ENCODE data around the gene WNT8A. TPM values are rescaled to one million over a fixed set of nuclear protein-coding genes. Genes with fewer than 3 reads are reported as not detected.

The WNT8A gene
- total and polyA plus RNA-seq, 2 donors, result 0.05 to 0.09 TPM

DNA sequence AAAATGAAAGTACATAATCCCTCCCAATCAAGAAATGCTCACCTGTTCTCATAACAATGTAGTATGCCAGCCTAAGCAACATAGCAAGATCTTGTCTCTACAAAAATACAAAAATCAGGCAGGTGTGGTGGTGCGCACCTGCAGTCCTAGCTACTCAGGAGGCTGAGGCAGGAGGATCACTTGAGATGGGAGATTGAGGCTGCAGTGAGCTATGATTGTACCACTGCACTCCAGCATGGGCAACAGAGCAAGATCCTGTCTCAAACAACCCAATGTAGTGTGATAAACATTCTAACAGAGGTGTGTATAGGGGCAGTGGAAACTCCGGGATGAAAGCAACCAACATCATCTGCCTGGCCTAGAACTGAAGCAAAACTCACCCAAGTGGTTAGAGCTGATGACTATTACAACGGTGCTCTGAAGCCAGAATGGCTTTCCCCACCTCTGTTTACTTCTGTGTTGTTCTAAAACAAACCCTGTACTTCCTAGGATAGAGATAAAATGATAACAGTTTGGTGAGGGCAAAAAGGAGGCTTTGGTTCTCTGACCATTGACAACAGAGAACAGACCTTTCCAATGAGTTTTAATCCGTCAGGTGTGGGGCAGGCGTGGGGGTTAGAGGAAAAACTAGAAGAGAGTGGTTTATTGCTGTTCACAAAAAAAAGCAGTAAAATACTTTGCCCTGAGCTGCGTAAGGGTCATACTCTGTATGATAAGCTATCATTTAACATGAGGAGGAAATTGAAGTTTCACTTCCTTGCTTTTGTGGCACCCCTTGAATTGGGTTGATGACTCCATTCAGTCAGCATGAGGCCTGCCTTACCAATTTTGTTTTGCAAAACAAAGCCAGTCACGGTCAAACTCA lies 18.9 kb downstream of the WNT8A start:
- H3K4me3 ChIP-seq (ENCODE audit: low read length in 2 of 2), result no peak overlapping the region
- no peaks in the 10 kb centered on the region for H3K27me3 ChIP-seq (ENCODE audit: control insufficient read depth in 2 of 2, insufficient read depth in 1 of 2, low read length in 1 of 2)
- no peaks in the 10 kb centered on the region for H3K4me1 ChIP-seq (ENCODE audit: control insufficient read depth in 2 of 2, insufficient read depth in 2 of 2, low read length in 2 of 2)
- no peak for DNase-seq (ENCODE audit: low read depth in 6 of 9, low spot score in 9 of 9)
- H3K9me3 ChIP-seq (ENCODE audit: control insufficient read depth in 2 of 2, insufficient read depth in 1 of 2, low read length in 1 of 2), result no peaks in the 10 kb centered on the region
- 92% methylated on average over 7 of the region's 7 CpGs for WGBS
- H3K27ac ChIP-seq (ENCODE audit: low read depth in 1 of 2, low read length in 1 of 2), result no peak overlapping the region
- no peaks in the 10 kb centered on the region for H3K36me3 ChIP-seq (ENCODE audit: control insufficient read depth in 2 of 2, insufficient read depth in 2 of 2, low read length in 1 of 2)

DNA sequence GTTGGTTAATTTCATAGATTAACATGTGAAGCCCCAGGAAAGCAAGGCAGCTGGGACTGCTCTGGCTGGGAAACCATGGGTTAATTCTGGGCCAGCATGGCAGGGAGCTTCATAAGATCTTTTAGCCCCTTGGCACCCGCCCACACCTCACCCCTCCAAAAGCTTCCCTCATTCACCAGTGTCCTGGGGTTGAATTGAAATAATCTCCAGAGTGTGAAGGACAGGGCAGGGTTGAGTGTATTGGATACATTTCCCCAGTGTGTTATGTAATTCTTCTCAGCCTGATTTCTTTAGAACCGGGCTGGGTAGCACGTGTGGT lies 19.4 kb downstream of the WNT8A start:
- H3K9me3 ChIP-seq (ENCODE audit: control insufficient read depth in 2 of 2, insufficient read depth in 1 of 2, low read length in 1 of 2), result no peaks in the 10 kb centered on the region
- no peaks in the 10 kb centered on the region for H3K27me3 ChIP-seq (ENCODE audit: control insufficient read depth in 2 of 2, insufficient read depth in 1 of 2, low read length in 1 of 2)
- no peaks in the 10 kb centered on the region for H3K4me1 ChIP-seq (ENCODE audit: control insufficient read depth in 2 of 2, insufficient read depth in 2 of 2, low read length in 2 of 2)
- H3K27ac ChIP-seq (ENCODE audit: low read depth in 1 of 2, low read length in 1 of 2), result no peak overlapping the region
- no peak for DNase-seq (ENCODE audit: low read depth in 6 of 9, low spot score in 9 of 9)
- H3K4me3 ChIP-seq (ENCODE audit: low read length in 2 of 2), result no peak overlapping the region
- WGBS, result 80% methylated on average over 3 of the region's 3 CpGs
- no peaks in the 10 kb centered on the region for H3K36me3 ChIP-seq (ENCODE audit: control insufficient read depth in 2 of 2, insufficient read depth in 2 of 2, low read length in 1 of 2)

DNA sequence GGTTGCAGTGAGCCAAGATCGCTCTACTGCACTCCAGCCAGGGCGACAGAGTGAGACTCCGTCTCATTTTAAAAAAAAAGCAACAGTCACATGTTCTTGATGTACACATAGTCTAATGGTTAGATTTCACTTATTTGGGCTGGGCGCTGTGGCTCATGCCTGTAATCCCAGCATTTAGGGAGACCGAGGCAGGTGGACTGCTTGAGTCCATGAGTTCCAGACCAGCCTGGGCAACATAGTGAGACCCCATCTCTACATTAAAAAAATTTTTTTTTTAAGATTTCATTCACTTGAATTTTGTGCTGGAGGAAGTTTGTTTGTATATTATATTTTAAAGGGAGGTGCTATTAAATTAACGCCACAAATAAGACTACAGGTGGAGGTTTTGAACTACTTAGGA lies 21.9 kb downstream of the WNT8A start:
- Histone ChIP-seq H3K9me3 (ENCODE audit: control insufficient read depth in 2 of 2, insufficient read depth in 1 of 2, low read length in 1 of 2) (no peaks in the 10 kb centered on the region), H3K27ac (ENCODE audit: low read depth in 1 of 2, low read length in 1 of 2) (no peak overlapping the region), H3K4me1 (ENCODE audit: control insufficient read depth in 2 of 2, insufficient read depth in 2 of 2, low read length in 2 of 2) (no peaks in the 10 kb centered on the region), H3K36me3 (ENCODE audit: control insufficient read depth in 2 of 2, insufficient read depth in 2 of 2, low read length in 1 of 2) (no peaks in the 10 kb centered on the region), H3K4me3 (ENCODE audit: low read length in 2 of 2) (no peak overlapping the region), H3K27me3 (ENCODE audit: control insufficient read depth in 2 of 2, insufficient read depth in 1 of 2, low read length in 1 of 2) (peaks cover 0 to 3% of the 10 kb centered on the region in 2 donors)
- WGBS, result 98% methylated on average over 6 of the region's 6 CpGs
- DNase-seq (ENCODE audit: low read depth in 6 of 9, low spot score in 9 of 9), result no peak

DNA sequence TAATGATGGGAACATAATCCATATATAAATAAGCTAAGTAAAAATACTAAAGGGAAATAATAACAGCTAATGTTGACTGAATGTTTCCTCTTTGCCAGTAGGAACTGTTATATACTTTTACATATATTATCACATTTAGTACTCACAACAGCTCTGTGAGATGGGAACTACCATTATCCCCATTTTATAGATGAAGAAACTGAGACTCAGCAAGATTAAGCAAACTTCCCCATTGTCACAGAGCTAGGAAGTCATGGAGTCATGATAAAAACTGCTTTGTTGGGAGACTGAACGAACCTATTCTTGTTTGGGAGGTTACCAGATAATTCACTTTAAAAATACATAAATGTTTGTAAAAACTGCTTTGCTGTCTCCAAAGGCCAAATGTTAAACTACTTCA lies 23.4 kb downstream of the WNT8A start:
- Histone ChIP-seq H3K36me3 (ENCODE audit: control insufficient read depth in 2 of 2, insufficient read depth in 2 of 2, low read length in 1 of 2) (no peaks in the 10 kb centered on the region), H3K27me3 (ENCODE audit: control insufficient read depth in 2 of 2, insufficient read depth in 1 of 2, low read length in 1 of 2) (peaks cover 0 to 3% of the 10 kb centered on the region in 2 donors)
- WGBS, result 84% methylated on average over 1 of the region's 1 CpG

DNA sequence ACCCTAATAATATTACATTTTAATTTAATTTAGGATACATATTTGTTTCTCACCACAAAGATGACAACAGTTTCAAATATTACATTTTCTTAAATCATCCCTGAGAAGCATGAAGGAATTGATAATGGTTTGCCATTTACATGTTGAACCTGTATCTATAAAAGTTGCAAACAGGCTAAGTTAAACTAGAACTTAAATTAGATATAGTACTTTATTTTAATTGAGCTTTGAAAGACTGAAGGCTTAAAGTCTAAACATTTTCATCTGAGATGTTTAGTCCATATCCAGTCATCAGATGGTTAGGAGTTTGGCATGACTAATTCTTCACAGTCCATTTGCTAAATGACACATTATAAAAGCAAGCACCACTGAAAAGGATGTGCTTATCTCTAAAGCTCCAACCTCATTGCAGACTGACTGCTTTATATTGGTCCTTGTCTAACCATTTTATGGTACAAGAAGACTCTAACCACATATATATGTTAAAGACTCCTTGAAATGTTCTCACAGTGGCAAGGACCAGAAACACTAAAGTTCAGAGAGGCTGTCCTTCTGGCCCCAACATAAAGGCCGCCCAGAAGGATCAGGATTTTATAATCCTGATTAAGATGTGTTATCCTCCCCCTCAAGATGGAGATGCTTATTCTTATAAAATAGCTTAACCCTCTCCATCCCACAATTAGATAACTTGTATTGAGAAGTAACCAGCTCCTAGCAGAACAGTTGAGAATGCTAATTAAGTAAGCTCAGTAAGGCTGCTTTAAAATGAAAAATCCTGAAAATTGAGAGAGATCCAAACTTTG lies 25.8 kb downstream of the WNT8A start:
- H3K9me3 ChIP-seq (ENCODE audit: control insufficient read depth in 2 of 2, insufficient read depth in 1 of 2, low read length in 1 of 2), result no peaks in the 10 kb centered on the region
- DNase-seq (ENCODE audit: low read depth in 6 of 9, low spot score in 9 of 9), result no peak
- H3K4me3 ChIP-seq (ENCODE audit: low read length in 2 of 2), result no peak overlapping the region
- H3K36me3 ChIP-seq (ENCODE audit: control insufficient read depth in 2 of 2, insufficient read depth in 2 of 2, low read length in 1 of 2), result no peaks in the 10 kb centered on the region
- WGBS, result 98% methylated on average over 1 of the region's 1 CpG
- no peak overlapping the region for H3K27ac ChIP-seq (ENCODE audit: low read depth in 1 of 2, low read length in 1 of 2)
- H3K27me3 ChIP-seq (ENCODE audit: control insufficient read depth in 2 of 2, insufficient read depth in 1 of 2, low read length in 1 of 2), result peaks cover 0 to 3% of the 10 kb centered on the region in 2 donors
- H3K4me1 ChIP-seq (ENCODE audit: control insufficient read depth in 2 of 2, insufficient read depth in 2 of 2, low read length in 2 of 2), result no peaks in the 10 kb centered on the region

More for the DNA sequence above, 23.4 kb downstream of the WNT8A start:
- Histone ChIP-seq H3K4me3 (ENCODE audit: low read length in 2 of 2) (no peak overlapping the region), H3K27ac (ENCODE audit: low read depth in 1 of 2, low read length in 1 of 2) (no peak overlapping the region), H3K9me3 (ENCODE audit: control insufficient read depth in 2 of 2, insufficient read depth in 1 of 2, low read length in 1 of 2) (no peaks in the 10 kb centered on the region), H3K4me1 (ENCODE audit: control insufficient read depth in 2 of 2, insufficient read depth in 2 of 2, low read length in 2 of 2) (no peaks in the 10 kb centered on the region)
- DNase-seq (ENCODE audit: low read depth in 6 of 9, low spot score in 9 of 9), result no peak

DNA sequence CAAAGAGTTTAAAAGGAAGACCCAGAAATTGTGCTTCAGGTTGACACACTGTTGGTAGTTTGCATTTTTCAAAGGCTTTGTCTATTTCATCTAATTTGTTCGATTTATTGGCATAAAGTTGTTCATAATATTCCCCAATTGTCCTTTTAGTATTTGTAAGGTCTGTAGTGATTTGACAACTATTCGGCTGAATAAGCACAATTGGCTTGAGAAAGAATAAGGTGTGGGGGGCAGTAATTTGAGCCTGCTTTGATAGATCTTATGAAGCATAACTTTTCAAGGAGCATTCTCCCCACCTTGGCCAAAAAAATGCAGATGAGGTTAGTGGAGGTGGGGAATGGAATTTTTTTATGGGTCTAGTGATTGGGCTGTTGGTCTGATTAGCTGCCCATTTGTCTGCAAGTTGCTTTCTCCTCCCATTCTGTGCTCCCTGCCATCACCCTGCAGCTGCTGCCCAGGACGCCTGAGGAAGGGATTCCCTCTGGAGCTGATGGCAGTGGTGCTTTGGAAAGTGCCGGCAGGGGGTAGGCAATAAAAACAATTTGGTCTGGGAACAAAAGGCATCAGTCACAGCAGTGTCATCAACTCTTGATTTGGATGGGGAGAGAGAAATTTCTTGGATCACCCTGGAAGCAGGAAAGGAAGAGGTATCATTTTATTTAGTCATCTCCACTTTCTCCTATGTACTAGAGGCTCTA lies 26.6 kb downstream of the WNT8A start:
- Histone ChIP-seq H3K36me3 (ENCODE audit: control insufficient read depth in 2 of 2, insufficient read depth in 2 of 2, low read length in 1 of 2) (no peaks in the 10 kb centered on the region), H3K27ac (ENCODE audit: low read depth in 1 of 2, low read length in 1 of 2) (no peak overlapping the region), H3K9me3 (ENCODE audit: control insufficient read depth in 2 of 2, insufficient read depth in 1 of 2, low read length in 1 of 2) (no peaks in the 10 kb centered on the region), H3K4me1 (ENCODE audit: control insufficient read depth in 2 of 2, insufficient read depth in 2 of 2, low read length in 2 of 2) (no peaks in the 10 kb centered on the region), H3K27me3 (ENCODE audit: control insufficient read depth in 2 of 2, insufficient read depth in 1 of 2, low read length in 1 of 2) (peaks cover 0 to 3% of the 10 kb centered on the region in 2 donors), H3K4me3 (ENCODE audit: low read length in 2 of 2) (no peak overlapping the region)
- no peak for DNase-seq (ENCODE audit: low read depth in 6 of 9, low spot score in 9 of 9)
- 95% methylated on average over 4 of the region's 4 CpGs for WGBS

DNA sequence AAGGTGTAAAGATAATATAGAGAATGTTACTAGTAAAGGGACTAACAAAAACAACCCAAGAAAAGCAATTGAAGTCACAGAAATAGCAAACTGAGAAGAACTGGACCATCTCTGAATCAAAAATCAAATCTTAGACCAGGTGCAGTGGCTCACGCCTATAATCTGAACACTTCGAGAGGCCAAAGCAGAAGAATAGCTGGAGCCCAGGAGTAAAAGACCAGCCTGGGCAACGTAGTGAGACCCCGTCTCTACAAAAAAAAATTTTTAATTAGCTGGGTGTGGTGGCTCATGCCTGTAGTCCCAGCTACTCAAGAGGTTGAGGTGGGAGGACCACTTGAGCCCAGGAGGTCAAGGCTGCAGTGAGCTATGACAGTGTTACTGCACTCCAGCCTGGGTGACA lies 27.3 kb downstream of the WNT8A start:
- H3K9me3 ChIP-seq (ENCODE audit: control insufficient read depth in 2 of 2, insufficient read depth in 1 of 2, low read length in 1 of 2), result no peaks in the 10 kb centered on the region
- DNase-seq (ENCODE audit: low read depth in 6 of 9, low spot score in 9 of 9), result no peak
- H3K4me3 ChIP-seq (ENCODE audit: low read length in 2 of 2), result no peak overlapping the region
- no peaks in the 10 kb centered on the region for H3K4me1 ChIP-seq (ENCODE audit: control insufficient read depth in 2 of 2, insufficient read depth in 2 of 2, low read length in 2 of 2)
- WGBS, result 91% methylated on average over 4 of the region's 4 CpGs
- no peak overlapping the region for H3K27ac ChIP-seq (ENCODE audit: low read depth in 1 of 2, low read length in 1 of 2)
- H3K27me3 ChIP-seq (ENCODE audit: control insufficient read depth in 2 of 2, insufficient read depth in 1 of 2, low read length in 1 of 2), result peaks cover 0 to 3% of the 10 kb centered on the region in 2 donors
- no peaks in the 10 kb centered on the region for H3K36me3 ChIP-seq (ENCODE audit: control insufficient read depth in 2 of 2, insufficient read depth in 2 of 2, low read length in 1 of 2)

DNA sequence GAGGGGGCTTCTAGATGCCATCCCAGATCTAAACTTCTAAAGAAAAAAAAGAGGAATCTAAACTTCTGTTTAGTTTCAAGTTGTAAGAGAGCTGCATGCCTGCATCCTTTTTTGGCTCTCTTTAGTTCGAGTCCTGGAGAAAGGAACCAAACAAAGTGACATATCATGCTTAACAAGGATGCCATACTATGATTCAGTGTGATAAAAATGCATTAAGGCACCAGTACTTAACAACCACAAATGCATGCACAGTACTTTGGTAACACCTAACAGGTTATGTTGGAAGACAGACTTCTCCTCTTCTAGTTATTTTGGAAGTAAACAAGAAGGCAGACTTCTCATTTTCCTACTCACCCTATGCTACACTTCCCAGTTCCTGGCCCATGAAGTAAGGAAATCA lies 28.1 kb downstream of the WNT8A start:
- whole genome bisulfite sequencing, result 43% methylated on average over 1 of the region's 1 CpG
- Histone ChIP-seq H3K4me1 (ENCODE audit: control insufficient read depth in 2 of 2, insufficient read depth in 2 of 2, low read length in 2 of 2) (no peaks in the 10 kb centered on the region), H3K27me3 (ENCODE audit: control insufficient read depth in 2 of 2, insufficient read depth in 1 of 2, low read length in 1 of 2) (peaks cover 0 to 3% of the 10 kb centered on the region in 2 donors), H3K27ac (ENCODE audit: low read depth in 1 of 2, low read length in 1 of 2) (no peak overlapping the region), H3K4me3 (ENCODE audit: low read length in 2 of 2) (no peak overlapping the region), H3K9me3 (ENCODE audit: control insufficient read depth in 2 of 2, insufficient read depth in 1 of 2, low read length in 1 of 2) (no peaks in the 10 kb centered on the region), H3K36me3 (ENCODE audit: control insufficient read depth in 2 of 2, insufficient read depth in 2 of 2, low read length in 1 of 2) (no peaks in the 10 kb centered on the region)
- DNase-seq (ENCODE audit: low read depth in 6 of 9, low spot score in 9 of 9), result no peak

DNA sequence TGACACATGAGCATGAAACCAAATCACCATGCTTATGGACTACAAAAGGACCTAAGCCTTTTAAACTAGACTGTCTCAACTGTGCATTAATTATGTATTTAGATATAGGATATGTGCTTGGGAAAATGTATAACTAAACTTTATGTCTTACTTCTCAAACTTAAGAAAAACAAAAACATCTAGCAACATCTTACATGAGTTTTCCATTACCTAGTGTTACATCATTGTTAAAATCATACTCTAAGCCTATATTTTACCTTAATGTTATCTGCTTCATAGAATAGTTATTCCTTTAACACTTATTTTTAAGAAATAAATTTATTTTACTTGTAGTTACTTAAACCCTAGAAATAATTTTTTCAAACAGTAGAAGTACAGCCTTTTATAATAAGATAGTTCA lies 31.4 kb downstream of the WNT8A start:
- no peaks in the 10 kb centered on the region for H3K9me3 ChIP-seq (ENCODE audit: control insufficient read depth in 2 of 2, insufficient read depth in 1 of 2, low read length in 1 of 2)
- no peaks in the 10 kb centered on the region for H3K4me1 ChIP-seq (ENCODE audit: control insufficient read depth in 2 of 2, insufficient read depth in 2 of 2, low read length in 2 of 2)
- no peaks in the 10 kb centered on the region for H3K36me3 ChIP-seq (ENCODE audit: control insufficient read depth in 2 of 2, insufficient read depth in 2 of 2, low read length in 1 of 2)
- peaks cover 0 to 3% of the 10 kb centered on the region in 2 donors for H3K27me3 ChIP-seq (ENCODE audit: control insufficient read depth in 2 of 2, insufficient read depth in 1 of 2, low read length in 1 of 2)
- no peak overlapping the region for H3K4me3 ChIP-seq (ENCODE audit: low read length in 2 of 2)
- no peak for DNase-seq (ENCODE audit: low read depth in 6 of 9, low spot score in 9 of 9)
- H3K27ac ChIP-seq (ENCODE audit: low read depth in 1 of 2, low read length in 1 of 2), result no peak overlapping the region

Data from thymus (tissue), 11 donors.